OCI-LY1 (cell line): ENCODE data around the gene CEACAM19.

Source experiments
- H2AFZ ChIP-seq: fragments of 200-600 bp; sonication (generic), shearing (Covaris generic); 2 replicates; pipeline ENCODE4 v1.6.0; 2014; ENCODE audit warnings: antibody characterized with exemption, mild to moderate bottlenecking, low read length
- H3F3A ChIP-seq: fragments of 200-600 bp; sonication (generic), shearing (Covaris generic); 2 replicates; pipeline ENCODE4 v1.6.0; 2014; ENCODE audit warnings: mild to moderate bottlenecking, antibody characterized with exemption, low read length, moderate library complexity; ENCODE audit not compliant: insufficient read depth
- H3K27ac ChIP-seq: fragments of 200-600 bp; sonication (generic); 2 replicates; pipeline ENCODE4 v1.5.1; 2014; ENCODE audit warnings: low read length, mixed run types, mild to moderate bottlenecking, low read depth; ENCODE audit not compliant: poor library complexity, severe bottlenecking
- H3K27me3 ChIP-seq: fragments of 200-600 bp; sonication (generic); 2 replicates; pipeline ENCODE4 v1.6.0; 2014; ENCODE audit warnings: antibody characterized with exemption, mild to moderate bottlenecking, low read length, moderate library complexity; ENCODE audit not compliant: insufficient read depth
- H3K36me3 ChIP-seq: fragments of 200-600 bp; sonication (generic); 2 replicates; pipeline ENCODE4 v1.6.1; 2014; ENCODE audit warnings: mild to moderate bottlenecking, antibody characterized with exemption, low read length, moderate library complexity, mixed read lengths; ENCODE audit not compliant: insufficient read depth
- H3K4me1 ChIP-seq: fragments of 200-600 bp; sonication (generic); 2 replicates; pipeline ENCODE4 v1.5.1; 2014; ENCODE audit warnings: mild to moderate bottlenecking, low read length, moderate library complexity; ENCODE audit not compliant: insufficient read depth, severe bottlenecking
- H3K4me2 ChIP-seq: fragments of 200-600 bp; sonication (generic), shearing (Covaris generic); 2 replicates; pipeline ENCODE4 v1.6.1; 2014; ENCODE audit warnings: low read length
- H3K4me3 ChIP-seq: fragments of 200-600 bp; sonication (generic); 2 replicates; pipeline ENCODE4 v1.5.1; 2014; ENCODE audit warnings: low read length, low read depth, mild to moderate bottlenecking, mixed read lengths; ENCODE audit not compliant: poor library complexity, severe bottlenecking
- H3K79me2 ChIP-seq: fragments of 200-600 bp; shearing (Covaris generic); 2 replicates; pipeline ENCODE4 v1.6.1; 2016; ENCODE audit warnings: mixed run types, low read length, mixed read lengths; ENCODE audit not compliant: insufficient read depth
- H3K9ac ChIP-seq: fragments of 200-600 bp; sonication (generic), shearing (Covaris generic); 2 replicates; pipeline ENCODE4 v1.6.1; 2014; ENCODE audit warnings: mild to moderate bottlenecking, low read length, mixed read lengths
- H3K9me2 ChIP-seq: fragments of 200-600 bp; sonication (generic), shearing (Covaris generic); 2 replicates; pipeline ENCODE4 v1.6.1; 2014; ENCODE audit warnings: low read depth, mild to moderate bottlenecking, low read length, mixed read lengths
- H3K9me3 ChIP-seq: fragments of 200-600 bp; shearing (Covaris generic); 2 replicates; pipeline ENCODE4 v1.6.1; 2014; ENCODE audit warnings: low read length, mixed read lengths
- H4K20me1 ChIP-seq: fragments of 200-600 bp; sonication (generic), shearing (Covaris generic); 2 replicates; pipeline ENCODE4 v1.6.0; 2016; ENCODE audit warnings: mild to moderate bottlenecking, low read length; ENCODE audit not compliant: insufficient read depth
- EZH2 ChIP-seq: fragments of 200-600 bp; sonication (generic), shearing (Covaris generic); IDR thresholded peaks from 2 replicates; pipeline ENCODE4 v1.8.0; 2017; ENCODE audit warnings: borderline replicate concordance, mixed run types, mild to moderate bottlenecking, antibody characterized with exemption, low read length, moderate library complexity, mixed read lengths
- TF ChIP-seq, protein P1 (sequence below): fragments of 200-600 bp; sonication (generic), shearing (Covaris generic); IDR thresholded peaks from 2 replicates; pipeline ENCODE4 v1.5.1; 2017; ENCODE audit warnings: mild to moderate bottlenecking, antibody characterized with exemption, low read length, moderate library complexity, mixed read lengths

The CEACAM19 gene

DNA sequence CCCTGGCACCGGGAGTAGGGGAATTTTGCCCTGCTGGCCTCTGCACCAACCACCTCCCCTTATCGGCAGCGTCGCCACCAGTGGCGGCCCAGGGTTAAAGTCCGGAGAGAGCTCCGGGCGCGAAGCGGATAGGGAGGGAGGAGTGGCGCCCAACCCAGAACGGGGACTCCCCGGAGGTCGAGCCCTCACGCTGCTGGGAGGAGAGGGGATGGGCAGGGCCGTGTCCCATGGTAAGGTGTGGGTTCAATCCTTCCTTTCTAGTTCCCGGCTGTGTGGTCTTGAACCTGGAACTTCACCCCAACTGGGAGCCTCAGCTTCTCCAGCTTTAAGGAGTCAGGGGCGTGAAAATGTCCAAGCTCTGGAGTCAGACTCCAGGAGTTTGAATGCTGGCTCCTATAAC is 54.0 kb downstream of the CEACAM19 start:
- Histone ChIP-seq H3K27ac (no peak overlapping the region), H3K9ac (no peak overlapping the region), H3K36me3 (no peaks in the 10 kb centered on the region), H3K4me3 (no peak overlapping the region), H2AFZ (no peak overlapping the region), H3K9me3 (no peaks in the 10 kb centered on the region), H3K9me2 (no peaks in the 10 kb centered on the region), H3K4me2 (no peak overlapping the region), H3K27me3 (no peaks in the 10 kb centered on the region), H3K79me2 (no peaks in the 10 kb centered on the region), H3F3A (no peaks in the 10 kb centered on the region), H4K20me1 (no peaks in the 10 kb centered on the region), H3K4me1 (peaks cover 12% of the 10 kb centered on the region)
- TF ChIP-seq, protein P1, sequence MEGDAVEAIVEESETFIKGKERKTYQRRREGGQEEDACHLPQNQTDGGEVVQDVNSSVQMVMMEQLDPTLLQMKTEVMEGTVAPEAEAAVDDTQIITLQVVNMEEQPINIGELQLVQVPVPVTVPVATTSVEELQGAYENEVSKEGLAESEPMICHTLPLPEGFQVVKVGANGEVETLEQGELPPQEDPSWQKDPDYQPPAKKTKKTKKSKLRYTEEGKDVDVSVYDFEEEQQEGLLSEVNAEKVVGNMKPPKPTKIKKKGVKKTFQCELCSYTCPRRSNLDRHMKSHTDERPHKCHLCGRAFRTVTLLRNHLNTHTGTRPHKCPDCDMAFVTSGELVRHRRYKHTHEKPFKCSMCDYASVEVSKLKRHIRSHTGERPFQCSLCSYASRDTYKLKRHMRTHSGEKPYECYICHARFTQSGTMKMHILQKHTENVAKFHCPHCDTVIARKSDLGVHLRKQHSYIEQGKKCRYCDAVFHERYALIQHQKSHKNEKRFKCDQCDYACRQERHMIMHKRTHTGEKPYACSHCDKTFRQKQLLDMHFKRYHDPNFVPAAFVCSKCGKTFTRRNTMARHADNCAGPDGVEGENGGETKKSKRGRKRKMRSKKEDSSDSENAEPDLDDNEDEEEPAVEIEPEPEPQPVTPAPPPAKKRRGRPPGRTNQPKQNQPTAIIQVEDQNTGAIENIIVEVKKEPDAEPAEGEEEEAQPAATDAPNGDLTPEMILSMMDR, result no peak

DNA sequence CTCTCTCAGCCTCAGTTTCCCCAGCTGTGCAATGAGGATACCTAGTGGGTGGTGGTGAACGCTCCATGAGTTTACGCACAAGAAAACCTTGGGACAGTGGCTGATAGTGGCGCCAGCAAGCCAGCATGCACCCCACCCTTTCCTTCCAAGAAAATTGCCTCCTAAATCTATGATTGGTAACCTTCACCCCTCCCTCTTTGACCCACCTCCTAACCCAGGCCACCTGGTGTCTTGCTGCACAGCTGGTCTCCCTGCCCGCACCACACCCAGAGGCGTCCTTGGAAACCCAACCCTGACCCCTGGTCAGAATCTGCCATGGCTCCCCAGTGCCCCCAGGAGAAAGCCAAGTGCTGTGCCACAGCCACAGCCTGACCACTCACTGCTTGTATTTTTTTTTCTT is 54.4 kb downstream of the CEACAM19 start:
- TF ChIP-seq, protein P1, result no peak
- TF ChIP-seq EZH2, result no peak
- no peak overlapping the region for H3K27ac ChIP-seq
- H3K4me3 ChIP-seq, result no peak overlapping the region
- no peak overlapping the region for H2AFZ ChIP-seq
- peaks cover 10% of the 10 kb centered on the region for H3K4me1 ChIP-seq
- no peaks in the 10 kb centered on the region for H3K36me3 ChIP-seq
- no peaks in the 10 kb centered on the region for H3K9me3 ChIP-seq
- no peak overlapping the region for H3K9ac ChIP-seq
- H4K20me1 ChIP-seq, result no peaks in the 10 kb centered on the region
- H3K4me2 ChIP-seq, result no peak overlapping the region
- H3K27me3 ChIP-seq, result no peaks in the 10 kb centered on the region
- no peaks in the 10 kb centered on the region for H3F3A ChIP-seq
- no peaks in the 10 kb centered on the region for H3K9me2 ChIP-seq
- H3K79me2 ChIP-seq, result no peaks in the 10 kb centered on the region

DNA sequence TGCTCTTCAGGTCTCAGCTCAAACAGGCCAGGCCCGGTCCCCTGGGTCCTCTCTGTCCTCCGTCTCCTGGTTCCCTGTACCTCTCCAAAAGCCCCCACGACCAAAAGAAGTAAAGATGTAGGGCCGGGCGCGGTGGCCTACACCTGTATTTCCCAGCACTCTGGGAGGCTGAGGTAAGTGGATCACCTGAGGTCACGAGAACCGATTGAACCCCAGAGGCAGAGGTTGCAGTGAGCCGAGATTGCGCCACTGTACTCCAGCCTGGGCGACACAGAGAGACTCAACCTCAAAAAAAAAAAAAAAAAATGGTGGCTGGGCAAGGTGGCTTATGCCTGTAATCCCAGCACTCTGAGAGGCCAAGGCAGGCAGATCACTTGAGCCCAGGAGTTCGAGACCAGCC is 55.2 kb downstream of the CEACAM19 start:
- Histone ChIP-seq H3K79me2 (no peaks in the 10 kb centered on the region), H3K9ac (no peak overlapping the region), H3K4me2 (no peak overlapping the region), H3K4me1 (peaks cover 5% of the 10 kb centered on the region), H3K36me3 (no peaks in the 10 kb centered on the region), H3K9me2 (no peaks in the 10 kb centered on the region), H3K9me3 (no peaks in the 10 kb centered on the region), H3K4me3 (no peak overlapping the region), H3F3A (no peaks in the 10 kb centered on the region), H4K20me1 (no peaks in the 10 kb centered on the region), H3K27me3 (peaks cover under 1% of the 10 kb centered on the region; the same call in 1 of the 2 replicates), H2AFZ (no peak overlapping the region), H3K27ac (no peak overlapping the region)
- TF ChIP-seq, protein P1, result no peak
- TF ChIP-seq EZH2, result no peak
